ENCODE results near the gene ABCC1. TPM values are rescaled to one million over a fixed set of nuclear protein-coding genes. Genes with fewer than 3 reads are reported as not detected.

Gene ABCC1
- total RNA-seq, 1 donor from 2014 or later = 17.0 TPM

DNA sequence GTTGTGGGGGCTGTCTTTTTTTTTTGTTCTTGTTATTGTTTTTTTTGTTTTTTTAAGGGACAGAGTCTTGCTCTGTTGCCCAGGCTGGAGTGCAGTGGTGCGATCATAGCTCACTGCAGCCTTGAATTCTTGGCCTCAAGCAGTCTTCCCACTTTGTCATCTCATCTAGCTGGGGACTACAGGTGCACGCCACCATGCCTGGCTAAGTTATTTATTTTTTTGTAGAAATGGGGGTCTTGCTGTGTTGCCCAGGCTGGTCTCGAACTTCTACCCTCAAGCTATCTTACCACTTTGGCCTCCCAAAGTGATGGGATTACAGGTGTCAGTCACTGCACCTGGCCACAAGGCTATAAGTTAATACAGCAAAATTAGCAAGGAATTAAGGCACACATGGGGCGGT lies 101.7 kb downstream of the ABCC1 start:
- Histone ChIP-seq H3K4me3 (no peak overlapping the region), H3K27me3 (ENCODE audit: low read depth) (no peaks in the 10 kb centered on the region), H3K4me1 (peaks cover 21% of the 10 kb centered on the region), H3K9me3 (replicated peaks) (no peaks in the 10 kb centered on the region), H3K36me3 (peaks cover 65% of the 10 kb centered on the region), H3K27ac (replicated peaks) (no peak overlapping the region)
- DNase-seq = no peak
- intact Hi-C loops (cut with micrococcal nuclease) = no loop called here
- TF ChIP-seq, protein P1, sequence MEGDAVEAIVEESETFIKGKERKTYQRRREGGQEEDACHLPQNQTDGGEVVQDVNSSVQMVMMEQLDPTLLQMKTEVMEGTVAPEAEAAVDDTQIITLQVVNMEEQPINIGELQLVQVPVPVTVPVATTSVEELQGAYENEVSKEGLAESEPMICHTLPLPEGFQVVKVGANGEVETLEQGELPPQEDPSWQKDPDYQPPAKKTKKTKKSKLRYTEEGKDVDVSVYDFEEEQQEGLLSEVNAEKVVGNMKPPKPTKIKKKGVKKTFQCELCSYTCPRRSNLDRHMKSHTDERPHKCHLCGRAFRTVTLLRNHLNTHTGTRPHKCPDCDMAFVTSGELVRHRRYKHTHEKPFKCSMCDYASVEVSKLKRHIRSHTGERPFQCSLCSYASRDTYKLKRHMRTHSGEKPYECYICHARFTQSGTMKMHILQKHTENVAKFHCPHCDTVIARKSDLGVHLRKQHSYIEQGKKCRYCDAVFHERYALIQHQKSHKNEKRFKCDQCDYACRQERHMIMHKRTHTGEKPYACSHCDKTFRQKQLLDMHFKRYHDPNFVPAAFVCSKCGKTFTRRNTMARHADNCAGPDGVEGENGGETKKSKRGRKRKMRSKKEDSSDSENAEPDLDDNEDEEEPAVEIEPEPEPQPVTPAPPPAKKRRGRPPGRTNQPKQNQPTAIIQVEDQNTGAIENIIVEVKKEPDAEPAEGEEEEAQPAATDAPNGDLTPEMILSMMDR (IDR thresholded peaks at IDR 0.05; ENCODE audit: borderline replicate concordance) = no peak

GRCh38 chr16:16052916-16053315 lies 103.5 kb downstream of the ABCC1 start:
- TF ChIP-seq, protein P1 (IDR thresholded peaks at IDR 0.05; ENCODE audit: borderline replicate concordance) = no peak
- H3K27me3 ChIP-seq (ENCODE audit: low read depth) = no peaks in the 10 kb centered on the region
- no peak overlapping the region for H3K27ac ChIP-seq (replicated peaks)
- peaks cover 65% of the 10 kb centered on the region for H3K36me3 ChIP-seq
- H3K4me1 ChIP-seq = peaks cover 21% of the 10 kb centered on the region
- no peaks in the 10 kb centered on the region for H3K9me3 ChIP-seq (replicated peaks)
- intact Hi-C loops (cut with micrococcal nuclease) = no loop called here
- H3K4me3 ChIP-seq = no peak overlapping the region
- no peak for DNase-seq

DNA sequence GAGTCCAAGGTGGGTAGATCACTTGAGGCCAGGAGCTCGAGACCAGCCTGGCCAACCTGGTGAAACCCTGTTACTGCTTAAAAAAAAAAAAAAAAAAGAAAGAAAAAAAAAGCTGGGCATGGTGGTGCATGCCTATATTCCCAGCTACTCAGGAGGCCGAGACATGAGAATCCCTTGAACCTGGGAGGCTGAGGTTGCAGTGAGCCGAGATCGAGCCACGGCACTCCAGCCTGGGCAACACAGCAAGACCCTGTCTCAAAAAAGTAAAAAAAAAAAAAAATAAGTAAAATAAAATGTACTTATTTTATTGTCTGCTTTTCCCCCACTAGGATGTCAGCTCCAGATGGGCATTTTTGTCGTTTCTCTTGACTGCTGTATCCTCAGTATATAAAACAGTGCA lies 107.7 kb downstream of the ABCC1 start:
- no peak for DNase-seq
- H3K27ac ChIP-seq (replicated peaks) = no peak overlapping the region
- no peaks in the 10 kb centered on the region for H3K27me3 ChIP-seq (ENCODE audit: low read depth)
- TF ChIP-seq, protein P1 (IDR thresholded peaks at IDR 0.05; ENCODE audit: borderline replicate concordance) = no peak
- intact Hi-C loops (cut with micrococcal nuclease) = no loop called here
- H3K9me3 ChIP-seq (replicated peaks) = no peaks in the 10 kb centered on the region
- peaks cover 4% of the 10 kb centered on the region for H3K4me1 ChIP-seq
- no peak overlapping the region for H3K4me3 ChIP-seq
- peaks cover 58% of the 10 kb centered on the region for H3K36me3 ChIP-seq

DNA sequence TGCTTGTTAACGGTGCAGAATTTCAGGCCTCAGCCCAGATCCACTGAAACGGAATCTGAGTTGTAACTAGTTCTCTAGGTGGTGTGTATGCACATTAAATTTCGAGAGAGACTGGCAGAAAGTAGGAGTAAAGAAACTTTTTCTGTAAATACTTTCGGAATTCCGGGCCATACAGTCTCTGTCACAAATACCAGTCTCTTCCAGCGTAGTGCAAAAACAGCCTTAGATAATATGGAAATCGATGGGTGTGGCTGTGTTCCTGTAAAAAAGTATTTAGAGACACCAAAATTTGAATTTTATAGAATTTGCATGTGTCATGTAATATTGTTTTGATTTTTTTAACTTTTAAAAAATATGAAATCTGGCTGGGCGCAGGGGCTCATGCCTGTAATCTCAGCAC lies 109.7 kb downstream of the ABCC1 start:
- no peak for DNase-seq
- H3K36me3 ChIP-seq = peaks cover 45% of the 10 kb centered on the region
- peaks cover 17% of the 10 kb centered on the region for H3K4me1 ChIP-seq
- intact Hi-C loops (cut with micrococcal nuclease) = no loop called here
- H3K27me3 ChIP-seq (ENCODE audit: low read depth) = no peaks in the 10 kb centered on the region
- H3K4me3 ChIP-seq = no peak overlapping the region
- no peaks in the 10 kb centered on the region for H3K9me3 ChIP-seq (replicated peaks)
- no peak overlapping the region for H3K27ac ChIP-seq (replicated peaks)
- TF ChIP-seq, protein P1 (IDR thresholded peaks at IDR 0.05; ENCODE audit: borderline replicate concordance) = no peak

GRCh38 chr16:16059895-16060590 lies 110.6 kb downstream of the ABCC1 start:
- Histone ChIP-seq H3K27ac (replicated peaks) (peak overlapping the region; percentile 15), H3K36me3 (peaks cover 41% of the 10 kb centered on the region), H3K27me3 (ENCODE audit: low read depth) (no peaks in the 10 kb centered on the region), H3K9me3 (replicated peaks) (no peaks in the 10 kb centered on the region), H3K4me1 (peaks cover 17% of the 10 kb centered on the region), H3K4me3 (no peak overlapping the region)
- intact Hi-C loops (cut with micrococcal nuclease) = no loop called here
- no peak for DNase-seq
- TF ChIP-seq, protein P1 (IDR thresholded peaks at IDR 0.05; ENCODE audit: borderline replicate concordance) = no peak

Data from left ventricle myocardium inferior (tissue), 1 donor.